Activated CD8-positive, alpha-beta memory T cell treated with anti-CD3 and anti-CD28 coated beads for 1 hour (primary cell): ENCODE measurements around the gene GABRB1.
"Not testable (repeated sequence)": the region's sequence is repeated elsewhere in the genome, so short reads cannot be mapped to it uniquely, and the experiment has no call there.

Source experiments
- DNase-seq, 2 donors: peaks; one replicate each; pipeline ENCODE4 v3.0.0-alpha.2; 2020; ENCODE audit warnings: low read depth in 1 of 2; ENCODE audit errors: extremely low read depth in 1 of 2

The GABRB1 gene

DNA sequence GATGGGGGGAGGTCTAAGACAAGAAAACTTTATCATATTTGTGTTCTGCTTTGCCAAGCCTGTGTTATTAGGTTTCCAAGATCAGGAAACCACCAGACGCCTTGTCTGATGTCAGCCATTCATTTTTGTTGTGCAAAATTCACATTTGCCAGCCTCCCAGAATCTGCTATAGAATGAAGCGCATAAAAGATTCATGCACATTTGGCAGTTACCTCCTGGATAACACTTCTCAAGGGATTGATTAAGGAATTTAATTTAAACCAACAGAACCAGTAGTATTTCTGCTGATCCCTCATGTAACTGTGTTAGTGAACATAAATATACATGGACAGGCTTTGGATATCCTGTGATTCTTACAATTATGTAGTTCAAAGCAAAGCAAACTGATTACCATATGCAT is 244.2 kb downstream of the GABRB1 start:
- no peak for DNase-seq

DNA sequence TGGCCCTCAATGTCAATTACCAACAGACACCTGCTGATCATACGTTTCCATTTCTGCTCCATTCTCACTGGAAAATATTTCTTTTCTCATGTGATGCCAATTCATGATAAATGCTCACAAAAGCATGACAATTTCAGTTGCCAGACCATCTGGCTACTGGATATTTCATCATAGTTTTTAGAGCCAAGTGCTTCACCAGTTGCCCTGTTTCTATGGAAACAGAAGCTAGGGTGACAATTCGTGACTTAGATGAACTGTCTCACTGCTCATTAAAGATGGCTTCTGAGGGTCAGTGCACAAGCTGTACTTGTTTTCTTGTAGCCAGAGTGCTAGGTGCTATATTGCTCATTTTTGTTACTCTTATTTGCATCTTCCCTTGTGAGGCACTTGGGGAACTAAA is 247.3 kb downstream of the GABRB1 start:
- DNase-seq = no peak

DNA sequence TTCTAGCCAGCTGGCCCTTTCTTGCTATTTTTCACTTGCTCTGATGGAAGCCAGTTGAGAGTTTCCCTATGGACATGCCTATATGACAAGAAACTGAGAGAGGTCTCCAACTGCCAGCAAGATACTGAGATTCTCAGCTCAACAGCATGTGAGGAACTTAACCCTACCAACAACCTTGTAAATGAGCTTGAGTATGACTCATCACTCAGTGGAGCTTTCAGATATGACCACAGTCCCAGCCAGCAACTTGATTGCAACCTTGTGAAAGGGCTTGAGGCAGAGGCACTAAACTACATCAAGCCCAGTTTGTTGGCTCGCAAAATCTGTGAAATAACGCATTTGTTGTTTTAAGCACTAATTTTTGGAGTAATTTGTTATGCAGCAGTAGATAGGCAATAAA is 256.4 kb downstream of the GABRB1 start:
- DNase-seq = no peak

DNA sequence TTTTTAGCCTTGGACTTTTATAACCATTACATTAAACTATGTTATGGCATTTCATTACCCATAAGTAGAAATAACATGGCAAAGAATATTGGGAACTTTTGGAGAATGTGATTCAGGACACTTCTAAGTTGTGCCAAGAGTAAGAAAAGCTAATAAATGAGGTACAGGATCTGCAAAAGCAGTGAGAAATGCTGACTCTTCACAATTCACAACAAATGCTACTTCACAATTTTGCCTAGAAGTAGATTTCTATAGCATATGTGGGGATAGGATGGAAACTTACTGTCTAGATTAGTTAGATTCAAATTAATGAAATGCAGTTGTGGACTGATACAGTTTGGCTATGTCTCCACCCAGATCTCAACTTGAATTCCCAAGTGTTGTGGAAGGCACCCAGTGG is 258.4 kb downstream of the GABRB1 start:
- DNase-seq = no peak

DNA sequence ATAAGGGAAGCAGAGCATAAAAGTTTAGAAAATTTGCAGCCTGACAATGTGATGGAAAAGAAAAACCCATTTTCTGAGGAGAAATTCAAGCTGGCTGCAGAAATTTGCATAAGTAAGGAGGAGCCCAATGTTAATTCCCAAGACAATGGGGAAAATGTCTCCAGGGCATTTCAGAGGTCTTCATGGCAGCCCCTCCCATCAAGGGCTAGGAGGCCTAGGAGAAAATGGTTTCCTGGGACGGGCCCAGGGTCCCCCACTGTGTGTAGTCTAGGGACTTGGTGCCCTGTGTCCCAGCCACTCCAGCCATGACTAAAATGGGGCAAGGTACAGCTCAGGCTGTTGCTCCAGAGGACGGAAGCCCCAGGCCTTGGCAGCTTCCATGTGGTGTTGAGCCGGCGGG is 259.5 kb downstream of the GABRB1 start:
- not testable (repeated sequence) for DNase-seq

DNA sequence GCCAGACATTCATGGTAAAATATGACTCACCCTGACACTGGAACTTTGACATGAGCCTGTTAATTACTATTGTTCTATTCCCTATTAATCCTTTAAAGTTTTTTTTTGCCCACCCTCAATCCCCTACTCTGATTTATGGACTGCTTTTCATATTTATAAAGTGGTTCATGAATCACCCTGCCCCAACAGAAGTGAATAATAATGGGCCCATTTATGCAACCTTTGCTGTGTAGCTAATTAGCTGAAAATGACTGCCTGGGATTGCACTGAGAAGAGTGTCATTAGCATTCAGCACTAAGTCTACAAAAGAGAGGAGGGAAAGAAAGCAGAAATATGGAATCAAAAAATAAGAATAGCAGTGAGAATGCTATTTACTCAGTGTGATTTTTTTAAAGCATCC is 277.8 kb downstream of the GABRB1 start:
- no peak for DNase-seq

DNA sequence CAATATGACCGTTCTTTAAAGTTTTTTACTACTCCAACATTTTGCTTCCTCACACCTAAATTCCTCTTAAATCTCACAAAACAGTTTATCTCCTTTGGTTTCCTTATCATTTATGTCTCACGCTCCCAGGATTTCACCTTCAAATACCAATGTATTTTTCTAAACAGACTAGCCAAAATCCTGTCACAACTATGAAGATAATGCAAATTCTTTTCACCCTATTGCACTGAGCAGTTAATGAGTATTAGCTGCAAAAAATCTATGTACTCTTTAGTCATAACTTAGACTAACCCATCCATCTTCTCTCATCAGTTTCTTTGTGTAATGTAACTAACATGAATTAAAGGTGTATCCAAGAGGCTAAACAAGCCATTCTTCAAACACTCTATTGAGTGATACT is 280.8 kb downstream of the GABRB1 start:
- no peak for DNase-seq

DNA sequence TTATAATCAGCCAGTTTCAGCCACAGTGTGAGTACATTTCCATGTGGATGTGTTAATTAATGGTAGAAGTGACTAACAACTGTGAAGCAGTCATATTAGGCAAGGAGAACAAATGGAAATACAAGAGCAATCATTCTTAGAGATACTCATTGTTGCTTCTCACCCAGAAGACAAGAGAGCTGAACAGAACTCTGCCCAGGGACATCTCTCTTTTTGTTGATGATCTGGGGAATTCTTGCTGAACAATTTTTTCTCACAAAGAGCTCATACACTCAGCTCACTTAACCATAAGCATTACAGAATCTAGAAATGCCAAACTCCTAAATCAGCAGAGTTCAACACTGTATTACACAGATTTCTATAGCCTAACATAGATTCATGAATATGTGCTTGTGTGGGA is 282.0 kb downstream of the GABRB1 start:
- DNase-seq = no peak

DNA sequence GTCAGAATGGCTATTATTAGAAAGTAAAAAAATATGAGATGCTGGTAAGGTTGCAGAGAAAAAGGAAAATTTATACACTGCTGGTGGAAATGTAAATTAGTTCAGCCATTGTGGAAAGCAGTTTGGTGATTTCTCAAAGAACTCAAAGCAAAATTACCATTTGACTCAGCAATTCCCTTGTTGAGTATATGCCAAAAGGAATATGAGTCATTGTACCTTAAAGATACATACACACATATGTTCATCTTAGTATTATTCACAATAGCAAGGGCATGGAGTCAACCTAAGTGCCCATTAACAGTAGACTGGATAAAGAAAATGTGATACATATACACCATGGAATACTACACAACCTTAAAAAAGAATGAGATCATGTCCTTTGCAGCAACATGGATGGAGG is 284.0 kb downstream of the GABRB1 start:
- DNase-seq = no peak

DNA sequence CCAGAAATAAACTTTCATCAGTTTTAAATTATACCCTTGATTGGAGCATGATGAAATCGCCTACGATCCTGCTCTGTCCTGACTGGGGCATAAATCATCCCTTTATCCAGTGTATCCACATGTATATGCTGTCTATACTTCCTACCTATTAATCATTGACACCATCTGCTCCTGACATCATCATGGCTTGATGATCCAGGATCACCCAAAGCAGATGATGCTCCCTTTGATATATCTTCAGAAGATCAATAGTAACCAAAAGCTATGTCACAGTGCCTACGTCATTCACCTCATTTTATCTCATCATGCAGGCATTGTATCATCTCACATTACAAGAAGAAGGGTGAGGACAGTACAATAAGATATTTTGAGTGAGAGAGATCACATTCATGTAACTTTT is 294.7 kb downstream of the GABRB1 start:
- no peak for DNase-seq

DNA sequence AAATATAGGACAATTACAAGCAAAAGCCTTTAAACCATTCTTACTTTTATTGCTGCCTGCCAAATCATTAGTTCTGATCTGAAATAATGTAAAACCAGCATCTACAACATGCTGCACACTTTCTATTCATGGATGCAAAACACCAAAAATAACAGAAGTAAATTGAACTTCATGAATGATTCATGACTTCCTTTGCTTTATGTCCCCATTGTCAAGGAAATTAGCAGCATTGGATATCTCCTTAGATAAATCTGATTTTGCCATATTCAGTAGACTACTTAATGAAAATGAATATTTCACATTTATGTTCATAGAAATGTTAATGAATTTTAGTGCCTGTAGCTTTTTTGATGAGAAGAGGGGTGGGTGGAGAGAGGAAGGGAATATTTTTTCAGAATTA is 299.5 kb downstream of the GABRB1 start:
- no peak for DNase-seq

DNA sequence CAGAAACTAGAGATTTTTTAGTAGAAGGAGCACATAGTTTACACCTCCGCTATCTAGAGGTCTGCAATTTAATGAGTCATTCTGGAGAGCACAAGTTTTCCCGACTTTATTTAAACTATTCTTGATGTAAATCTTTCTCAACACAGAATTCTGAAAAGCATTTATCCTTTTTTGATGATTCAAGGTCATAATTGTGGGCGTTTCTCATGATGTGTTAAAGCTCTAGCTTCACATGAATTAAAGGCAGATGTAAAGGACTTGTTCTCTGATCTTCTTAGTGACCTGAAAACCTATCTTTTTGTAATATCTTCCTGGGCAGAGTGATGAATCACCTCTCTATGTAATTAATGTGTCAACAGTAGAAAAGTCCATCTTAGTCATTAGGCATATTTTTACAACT is 303.3 kb downstream of the GABRB1 start:
- DNase-seq = no peak

DNA sequence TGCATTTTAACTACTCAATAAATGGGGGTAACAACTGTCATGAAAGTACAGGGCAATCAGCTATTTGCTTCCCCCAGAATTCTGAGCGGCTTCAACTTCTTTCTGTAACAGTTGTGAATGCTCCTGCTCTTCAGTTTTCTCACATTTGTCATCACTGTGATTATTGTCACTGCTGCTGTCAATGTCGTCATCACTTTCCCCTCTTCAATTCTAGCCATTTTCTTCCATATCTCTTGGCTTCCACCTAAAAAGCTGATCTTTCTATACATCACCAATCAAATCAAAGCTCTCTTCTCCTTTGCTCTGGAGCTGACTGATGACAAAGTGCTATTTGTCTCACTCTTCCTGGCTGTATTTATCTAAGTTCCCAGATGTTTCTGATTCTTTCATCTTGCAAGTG is 306.5 kb downstream of the GABRB1 start:
- no peak for DNase-seq

DNA sequence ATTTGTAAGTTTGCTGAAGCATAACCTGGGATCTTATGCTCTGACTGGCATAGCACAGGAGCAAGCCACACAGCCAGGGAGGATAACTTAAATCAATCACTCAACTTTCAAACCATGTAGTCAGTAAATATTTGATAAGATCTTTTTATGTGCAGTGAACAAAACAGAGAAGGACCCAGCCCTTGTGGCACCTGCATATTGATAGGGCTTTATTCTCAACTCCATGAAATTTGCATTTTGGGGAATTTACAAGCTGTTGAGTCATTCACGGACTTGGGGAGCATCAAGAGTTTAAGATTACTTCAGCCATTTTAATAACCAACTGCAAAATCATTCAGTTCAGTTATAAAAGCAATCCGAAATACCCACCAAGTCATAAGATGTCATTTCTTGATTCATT is 309.5 kb downstream of the GABRB1 start:
- DNase-seq = no peak

DNA sequence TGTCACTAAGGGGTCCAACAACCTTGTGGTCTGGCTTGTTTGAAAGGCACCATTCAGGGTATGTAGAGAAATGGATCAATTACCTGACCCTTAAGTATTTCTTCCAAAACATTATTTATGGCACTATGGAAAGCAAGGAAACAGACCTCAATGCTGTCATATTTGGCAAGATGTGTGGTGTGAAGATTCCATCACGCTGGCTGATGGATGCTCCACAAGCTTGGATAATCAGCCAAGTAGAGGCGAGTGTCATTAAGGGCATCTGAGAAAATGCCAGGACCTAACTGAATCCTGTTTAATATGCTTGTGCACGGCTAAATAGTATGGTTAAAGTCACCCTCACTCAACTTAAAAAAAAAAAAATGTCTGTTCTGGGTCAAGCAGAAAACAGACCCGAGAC is 311.4 kb downstream of the GABRB1 start:
- DNase-seq = no peak

DNA sequence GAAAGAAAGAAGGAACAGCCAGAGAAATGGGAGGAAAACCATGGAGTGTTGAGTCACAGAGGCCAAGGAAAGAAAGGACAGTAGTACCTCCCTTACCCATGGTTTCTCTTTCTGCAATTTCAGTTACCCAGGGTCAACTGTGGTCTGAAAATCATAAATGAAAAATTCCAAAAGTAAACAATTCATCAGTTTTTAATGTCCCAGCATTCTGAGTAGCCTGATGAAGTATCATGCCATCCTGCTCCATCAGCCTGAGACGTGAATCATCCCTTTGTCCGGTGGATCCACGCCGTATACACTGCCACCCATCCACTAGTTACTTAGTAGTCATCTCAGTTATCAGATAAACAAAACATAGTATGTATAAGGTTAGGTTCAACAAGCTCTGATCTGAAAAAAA is 318.0 kb downstream of the GABRB1 start:
- no peak for DNase-seq

DNA sequence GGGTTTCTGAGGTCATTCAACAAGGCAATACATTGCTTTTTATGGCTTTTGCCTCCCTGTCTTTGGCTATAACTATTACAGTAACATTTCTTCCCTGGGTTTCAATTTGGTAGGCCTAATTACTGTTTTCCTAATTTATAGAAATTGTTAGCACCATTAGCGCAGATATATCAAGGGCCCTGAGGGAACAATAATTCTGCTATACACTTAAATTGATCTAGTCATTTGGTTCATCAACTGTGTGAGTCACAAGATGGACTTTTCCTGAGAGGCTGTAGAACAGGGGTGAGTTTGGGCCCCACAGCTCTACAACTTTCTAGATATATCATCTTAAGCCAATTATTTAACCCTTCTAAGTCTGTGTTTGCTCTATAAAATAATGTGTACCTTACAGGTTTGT is 324.2 kb downstream of the GABRB1 start:
- DNase-seq = no peak

DNA sequence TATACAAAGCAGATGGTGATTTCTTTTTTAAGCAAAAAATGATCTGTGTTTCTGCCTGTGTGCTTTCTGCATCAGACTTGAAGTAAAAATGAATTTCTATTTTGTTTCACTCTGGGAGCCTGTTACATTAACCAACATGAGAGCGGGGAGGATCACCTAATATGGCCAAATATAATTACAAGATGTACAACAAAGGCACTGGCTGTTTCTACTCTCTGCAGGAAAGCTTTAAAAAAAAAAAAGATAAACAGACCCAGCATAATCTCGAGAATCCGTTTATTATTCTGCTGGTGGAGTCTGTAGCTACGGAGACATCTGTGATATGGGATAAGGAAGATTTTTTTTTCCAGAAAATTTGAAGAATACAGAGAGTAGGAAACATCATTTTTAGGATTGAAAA is 328.5 kb downstream of the GABRB1 start:
- DNase-seq = no peak

DNA sequence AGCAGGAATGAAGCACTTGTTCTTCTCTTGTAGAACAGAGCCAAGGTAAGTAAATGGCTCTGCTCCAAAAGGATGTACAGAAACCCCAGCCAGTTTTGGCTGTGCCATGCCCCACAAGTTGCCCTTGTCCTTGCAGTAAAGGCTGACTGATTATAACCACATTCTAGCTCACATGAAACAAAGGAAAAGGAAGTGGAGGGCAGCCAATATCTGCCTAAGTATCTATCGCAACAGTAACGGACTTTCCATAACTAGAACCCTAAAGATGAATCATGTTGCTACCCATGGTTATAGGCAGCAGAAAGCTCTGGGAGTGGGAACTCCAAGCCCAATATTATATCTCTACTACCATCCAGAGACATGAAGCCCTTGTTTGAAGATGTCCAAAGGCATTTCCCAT is 336.4 kb downstream of the GABRB1 start:
- DNase-seq = no peak

DNA sequence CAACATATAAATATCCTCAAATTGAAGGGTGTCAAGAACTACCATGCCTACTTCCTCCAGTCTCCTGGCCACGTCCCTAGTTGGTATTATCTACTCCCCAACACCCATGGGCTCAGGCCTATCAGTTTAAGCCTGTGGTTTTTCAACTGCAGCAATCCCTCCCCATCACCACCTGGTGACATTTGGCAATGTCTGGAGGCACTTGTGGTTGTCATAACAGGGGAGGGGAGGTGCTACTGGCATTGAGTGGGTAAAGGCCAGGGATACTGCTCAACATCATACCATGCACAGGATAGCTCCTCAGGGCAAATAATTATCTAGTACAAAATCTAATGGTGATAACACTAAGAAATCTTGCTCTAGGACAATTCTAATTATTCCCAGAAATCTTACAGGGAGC is 336.8 kb downstream of the GABRB1 start:
- no peak for DNase-seq

DNA sequence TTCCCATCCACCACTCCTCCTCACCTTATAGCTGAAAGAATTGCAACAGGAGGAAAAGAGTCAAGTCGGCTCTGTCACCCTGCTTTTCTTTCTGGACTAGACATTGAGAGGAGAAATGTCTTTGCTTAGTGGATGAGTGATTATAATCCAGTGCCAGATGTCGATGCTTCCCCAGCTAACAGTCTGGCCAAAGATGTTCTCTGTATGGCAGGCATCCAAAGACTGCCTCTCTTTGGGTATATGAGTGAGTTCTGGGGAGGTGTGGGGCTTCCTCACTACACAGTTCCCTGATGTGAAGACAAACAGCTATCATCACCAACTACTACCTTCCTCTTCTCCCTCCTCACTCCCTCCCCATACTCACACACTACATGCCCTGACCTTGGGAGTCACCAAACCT is 341.2 kb downstream of the GABRB1 start:
- DNase-seq = no peak

DNA sequence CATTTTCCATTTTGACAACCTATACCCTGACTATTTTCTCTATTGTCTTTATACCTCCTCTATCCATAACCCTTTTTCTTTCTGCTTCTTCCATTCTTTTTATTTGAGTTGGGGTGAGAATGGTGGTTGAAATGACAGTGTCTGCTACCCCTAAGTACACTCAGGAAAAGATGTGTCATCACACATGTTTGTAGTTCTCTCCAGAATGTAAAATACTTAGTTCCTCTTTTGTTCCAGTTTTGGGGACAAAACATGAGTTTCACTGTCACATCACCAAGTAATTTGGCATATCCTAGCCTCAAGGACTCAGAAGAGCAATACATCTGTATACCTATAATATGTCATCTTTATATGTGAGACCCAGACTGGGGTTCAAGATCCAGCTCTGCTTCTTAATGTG is 341.8 kb downstream of the GABRB1 start:
- DNase-seq = no peak

DNA sequence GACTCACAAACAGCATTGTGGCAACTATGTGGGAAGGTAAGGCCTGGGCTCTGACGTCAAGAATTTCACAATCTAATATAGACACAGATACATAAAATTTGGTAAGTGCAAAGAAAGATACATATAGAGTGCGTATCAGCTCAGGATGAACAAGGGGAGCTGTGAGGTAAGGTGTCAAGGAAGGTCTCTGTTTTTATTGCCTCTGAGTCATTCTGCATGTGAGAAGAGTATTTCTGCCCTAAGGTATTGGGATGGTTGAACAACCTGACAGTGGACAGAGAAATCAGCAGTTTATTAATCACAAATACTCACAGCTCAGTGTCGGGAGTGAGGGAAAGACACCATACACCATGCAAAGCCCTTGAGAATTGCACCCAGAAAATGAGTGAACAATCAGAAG is 342.3 kb downstream of the GABRB1 start:
- no peak for DNase-seq

DNA sequence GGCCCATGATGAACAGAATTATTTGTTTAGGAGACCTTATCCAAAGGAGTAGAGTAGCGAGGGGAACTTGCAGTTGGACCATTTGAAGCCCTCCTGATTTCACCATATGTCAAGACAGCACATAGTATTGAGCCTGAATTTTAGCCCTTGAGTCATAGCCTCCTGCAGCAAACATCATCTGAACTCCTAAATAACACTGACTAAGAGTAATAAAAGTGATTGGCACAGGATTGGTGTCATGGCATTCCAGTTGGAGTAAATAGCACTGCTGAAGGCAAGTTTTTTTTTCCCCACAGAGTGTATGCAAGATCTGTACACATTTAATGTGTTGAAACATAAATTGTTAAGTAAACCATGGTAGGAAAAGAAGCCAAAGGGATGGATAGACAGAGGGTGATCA is 343.1 kb downstream of the GABRB1 start:
- no peak for DNase-seq
